CD4-positive, alpha-beta T cell (primary cell): ENCODE measurements around the gene ICAM2. TPM values are rescaled to one million over a fixed set of nuclear protein-coding genes. Genes with fewer than 3 reads are reported as not detected.

Source experiments
- ATAC-seq: fragments of 200-7000 bp; cut with Tn5 transposase; one replicate; pipeline ENCODE4 v1.10.0; 2022; ENCODE audit warnings: mild to moderate bottlenecking; ENCODE audit not compliant: poor library complexity
- CTCF ChIA-PET: fragments of 350-600 bp; sonication (Branson Sonifier 250); formaldehyde crosslinking; loops from one replicate; lab custom pipeline; 2021; ENCODE audit warnings: antibody characterized with exemption, inconsistent platforms; lab: Charles Lee
- POLR2A ChIA-PET: fragments of 350-600 bp; sonication (Branson Sonifier 250); formaldehyde crosslinking; loops from one replicate; lab custom pipeline; 2021; ENCODE audit warnings: antibody characterized with exemption, inconsistent platforms; lab: Charles Lee
- DNase-seq, 14 experiments: peaks; one replicate each; pipeline ENCODE4 v3.0.0-alpha.2; 2013 to 2020; ENCODE audit warnings: mixed read lengths in 2 of 14
- H3K27ac ChIP-seq, 2 donors: one replicate each; pipeline versions ENCODE4 v1.5.1 to v1.7.0; 2013; ENCODE audit warnings: low read length in 2 of 2, low read depth in 1 of 2, mild to moderate bottlenecking in 1 of 2
- H3K27me3 ChIP-seq, 2 experiments: 1 replicate in 1 of 2; 2 replicates in 1 of 2; pipeline versions ENCODE4 v1.6.1 to v1.7.0; 2013; ENCODE audit warnings: low read length in 2 of 2, control low read depth in 1 of 2, mild to moderate bottlenecking in 1 of 2, moderate library complexity in 1 of 2; ENCODE audit not compliant: insufficient read depth in 2 of 2, control insufficient read depth in 1 of 2
- H3K36me3 ChIP-seq: one replicate; pipeline ENCODE4 v1.6.1; 2013; ENCODE audit warnings: low read length, control low read depth; ENCODE audit not compliant: insufficient read depth
- H3K4me1 ChIP-seq: one replicate; pipeline ENCODE4 v1.6.1; 2013; ENCODE audit warnings: low read length, control low read depth; ENCODE audit not compliant: insufficient read depth
- H3K4me3 ChIP-seq: one replicate; pipeline ENCODE4 v1.5.1; 2013; ENCODE audit warnings: mild to moderate bottlenecking, low read length, moderate library complexity
- H3K9me3 ChIP-seq, 2 experiments: 1 replicate in 1 of 2; 2 replicates in 1 of 2; pipeline versions ENCODE4 v1.6.1 to v1.7.0; 2013; ENCODE audit warnings: low read length in 2 of 2, mild to moderate bottlenecking in 2 of 2, control low read depth in 1 of 2, moderate library complexity in 1 of 2; ENCODE audit not compliant: control insufficient read depth in 1 of 2, insufficient read depth in 1 of 2
- H3K27ac Mint-ChIP-seq: one replicate; pipeline ENCODE4 v1.8.0; 2020; ENCODE audit warnings: mixed read lengths
- H3K27me3 Mint-ChIP-seq: one replicate; pipeline ENCODE4 v1.8.0; 2021; ENCODE audit warnings: mixed read lengths
- H3K36me3 Mint-ChIP-seq: one replicate; pipeline ENCODE4 v1.8.0; 2021; ENCODE audit warnings: low read depth, mixed read lengths
- H3K4me1 Mint-ChIP-seq: one replicate; pipeline ENCODE4 v1.8.0; 2021; ENCODE audit warnings: low read depth, mixed read lengths
- H3K4me3 Mint-ChIP-seq: one replicate; pipeline ENCODE4 v1.8.0; 2020; ENCODE audit warnings: mild to moderate bottlenecking, mixed read lengths
- H3K9me3 Mint-ChIP-seq: one replicate; pipeline ENCODE4 v1.8.0; 2020; ENCODE audit warnings: mixed read lengths
- intact Hi-C, 2 experiments: fragments of 100-400 bp; cut with DNase I in 1 of 2; cut with micrococcal nuclease in 1 of 2; formaldehyde crosslinking; loops; one replicate each; pipeline versions ENCODE4 v1.15.1 to v1.9.0; 2023 to 2025; cut with DNase I, micrococcal nuclease
- total RNA-seq, 174 experiments: library from RNA in 2 of 174; stranded (reverse) in 2 of 174; gene quantifications; one replicate each; pipeline ENCODE4 v1.2.3 and lab custom pipeline; 2021 to 2026
- TF ChIP-seq, protein P1 (sequence below): fragments of 200-600 bp; IDR thresholded peaks from one replicate; pipeline ENCODE4 v1.8.0; 2022; ENCODE audit warnings: antibody characterized with exemption, mild to moderate bottlenecking

ICAM2 gene
- total RNA-seq, 2 experiments from 2014 or later = 50.6 to 54.7 TPM

DNA sequence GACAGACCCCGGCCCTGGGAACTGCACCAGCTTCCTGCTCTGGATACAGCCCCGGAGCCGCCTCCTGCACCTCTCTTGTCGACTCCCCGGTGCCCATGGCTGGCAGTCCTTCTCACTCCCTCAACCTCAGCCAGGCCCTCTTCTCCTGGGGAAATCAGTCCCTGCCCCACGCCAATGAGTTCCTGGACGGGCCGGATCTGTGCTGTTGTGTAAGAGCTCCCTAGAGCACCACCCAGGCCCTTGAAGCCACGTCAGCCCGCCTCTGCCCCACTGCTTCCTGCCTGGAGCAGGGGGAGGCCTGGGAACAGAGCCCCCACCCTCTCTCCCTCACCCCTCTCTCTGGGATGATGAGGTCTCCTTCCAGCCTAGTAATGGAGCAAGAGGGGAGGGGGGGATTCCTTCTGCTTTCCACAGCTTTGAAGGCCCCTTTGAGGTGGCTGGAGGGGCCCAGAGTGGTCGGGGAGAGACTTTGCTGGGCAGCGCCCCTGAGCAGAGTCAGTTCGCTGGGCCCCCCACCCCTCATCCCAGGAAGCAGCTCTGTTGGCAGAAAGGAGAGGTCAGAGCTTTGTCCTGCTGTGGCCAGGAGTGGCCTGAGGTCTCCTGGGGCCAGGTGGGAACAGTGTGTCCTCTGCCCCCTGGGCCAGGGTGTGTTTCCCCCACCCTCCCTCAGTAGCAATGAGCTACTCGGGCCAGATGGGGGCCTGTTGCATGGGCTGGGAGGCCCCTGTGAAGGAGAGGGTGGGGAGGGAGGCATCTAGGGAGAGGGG is 18.5 kb downstream of the ICAM2 start:
- Mint-ChIP-seq H3K27ac (peak overlapping the region; percentile 12), H3K4me1 (peaks cover 41% of the 10 kb centered on the region), H3K36me3 (peaks cover 54% of the 10 kb centered on the region), H3K27me3 (no peaks in the 10 kb centered on the region), H3K4me3 (no peak overlapping the region), H3K9me3 (no peaks in the 10 kb centered on the region)
- H3K4me3 ChIP-seq = no peak overlapping the region
- ChIA-PET CTCF (interaction anchor here (0.8 to 11.2 kb wide), 2 partner anchors 21 to 25 kb away, joined by 3 to 111 read pairs; no protein-coding TSS in a partner anchor), POLR2A (interaction anchor here (1.6 to 10.0 kb wide), 2 partner anchors 18 to 24 kb away, joined by 9 to 156 read pairs; partner anchors contain the start of gene ICAM2)
- H3K27me3 ChIP-seq = no peaks in the 10 kb centered on the region
- no peaks in the 10 kb centered on the region for H3K9me3 ChIP-seq
- ATAC-seq (no peak), DNase-seq (peak in 1 of 14 experiments; percentile 20)
- intact Hi-C loops = no loop called here
- peak overlapping the region in 1 of 2 donors; percentile 27 for H3K27ac ChIP-seq
- H3K36me3 ChIP-seq = peaks cover 54% of the 10 kb centered on the region
- H3K4me1 ChIP-seq = peaks cover 52% of the 10 kb centered on the region
- TF ChIP-seq, protein P1, sequence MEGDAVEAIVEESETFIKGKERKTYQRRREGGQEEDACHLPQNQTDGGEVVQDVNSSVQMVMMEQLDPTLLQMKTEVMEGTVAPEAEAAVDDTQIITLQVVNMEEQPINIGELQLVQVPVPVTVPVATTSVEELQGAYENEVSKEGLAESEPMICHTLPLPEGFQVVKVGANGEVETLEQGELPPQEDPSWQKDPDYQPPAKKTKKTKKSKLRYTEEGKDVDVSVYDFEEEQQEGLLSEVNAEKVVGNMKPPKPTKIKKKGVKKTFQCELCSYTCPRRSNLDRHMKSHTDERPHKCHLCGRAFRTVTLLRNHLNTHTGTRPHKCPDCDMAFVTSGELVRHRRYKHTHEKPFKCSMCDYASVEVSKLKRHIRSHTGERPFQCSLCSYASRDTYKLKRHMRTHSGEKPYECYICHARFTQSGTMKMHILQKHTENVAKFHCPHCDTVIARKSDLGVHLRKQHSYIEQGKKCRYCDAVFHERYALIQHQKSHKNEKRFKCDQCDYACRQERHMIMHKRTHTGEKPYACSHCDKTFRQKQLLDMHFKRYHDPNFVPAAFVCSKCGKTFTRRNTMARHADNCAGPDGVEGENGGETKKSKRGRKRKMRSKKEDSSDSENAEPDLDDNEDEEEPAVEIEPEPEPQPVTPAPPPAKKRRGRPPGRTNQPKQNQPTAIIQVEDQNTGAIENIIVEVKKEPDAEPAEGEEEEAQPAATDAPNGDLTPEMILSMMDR = no peak

DNA sequence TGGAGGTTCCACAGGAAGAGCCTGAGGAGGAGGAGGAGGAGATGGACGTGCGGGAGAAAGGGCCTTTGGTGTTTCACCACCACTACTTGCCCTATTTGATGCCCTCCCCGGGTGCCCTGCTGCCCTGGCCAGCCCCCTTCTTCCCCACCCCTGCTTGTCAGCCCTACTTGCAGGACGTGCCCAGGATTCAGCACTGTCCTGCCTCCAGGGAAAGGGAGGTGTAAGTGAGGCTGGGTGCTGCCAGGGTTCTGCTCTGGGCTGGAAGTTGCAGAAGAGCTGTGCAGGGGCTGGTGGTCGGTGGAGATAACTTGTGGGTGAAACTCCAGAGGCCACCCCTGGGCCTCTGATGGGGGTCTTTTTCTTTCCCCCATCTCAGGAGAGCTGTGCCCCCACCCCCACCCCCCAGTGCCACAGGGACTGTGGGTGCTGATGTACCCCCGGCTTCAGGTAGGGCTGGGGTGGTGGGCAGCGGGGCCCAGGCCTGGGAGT is 19.3 kb downstream of the ICAM2 start:
- intact Hi-C loops = no loop called here
- CTCF ChIA-PET = interaction anchor here (1.6 to 11.2 kb wide), 2 partner anchors 11 to 26 kb away, joined by 7 to 111 read pairs; no protein-coding TSS in a partner anchor
- TF ChIP-seq, protein P1 = no peak
- H3K4me3 ChIP-seq = no peak overlapping the region
- H3K27ac ChIP-seq = peak overlapping the region in 1 of 2 donors; percentile 10
- Mint-ChIP-seq H3K36me3 (peaks cover 48% of the 10 kb centered on the region), H3K9me3 (no peaks in the 10 kb centered on the region), H3K4me1 (peaks cover 44% of the 10 kb centered on the region), H3K27me3 (no peaks in the 10 kb centered on the region), H3K4me3 (peak overlapping the region; percentile 91), H3K27ac (peak overlapping the region; percentile 61)
- H3K27me3 ChIP-seq = no peaks in the 10 kb centered on the region
- ATAC-seq (no peak), DNase-seq (peak in 1 of 14 experiments; percentile 18)
- peaks cover 44% of the 10 kb centered on the region for H3K4me1 ChIP-seq
- peaks cover 46% of the 10 kb centered on the region for H3K36me3 ChIP-seq
- no peaks in the 10 kb centered on the region for H3K9me3 ChIP-seq
- POLR2A ChIA-PET = interaction anchor here (1.6 to 10.0 kb wide), 2 partner anchors 18 to 25 kb away, joined by 9 to 156 read pairs; partner anchors contain the start of gene ICAM2

DNA sequence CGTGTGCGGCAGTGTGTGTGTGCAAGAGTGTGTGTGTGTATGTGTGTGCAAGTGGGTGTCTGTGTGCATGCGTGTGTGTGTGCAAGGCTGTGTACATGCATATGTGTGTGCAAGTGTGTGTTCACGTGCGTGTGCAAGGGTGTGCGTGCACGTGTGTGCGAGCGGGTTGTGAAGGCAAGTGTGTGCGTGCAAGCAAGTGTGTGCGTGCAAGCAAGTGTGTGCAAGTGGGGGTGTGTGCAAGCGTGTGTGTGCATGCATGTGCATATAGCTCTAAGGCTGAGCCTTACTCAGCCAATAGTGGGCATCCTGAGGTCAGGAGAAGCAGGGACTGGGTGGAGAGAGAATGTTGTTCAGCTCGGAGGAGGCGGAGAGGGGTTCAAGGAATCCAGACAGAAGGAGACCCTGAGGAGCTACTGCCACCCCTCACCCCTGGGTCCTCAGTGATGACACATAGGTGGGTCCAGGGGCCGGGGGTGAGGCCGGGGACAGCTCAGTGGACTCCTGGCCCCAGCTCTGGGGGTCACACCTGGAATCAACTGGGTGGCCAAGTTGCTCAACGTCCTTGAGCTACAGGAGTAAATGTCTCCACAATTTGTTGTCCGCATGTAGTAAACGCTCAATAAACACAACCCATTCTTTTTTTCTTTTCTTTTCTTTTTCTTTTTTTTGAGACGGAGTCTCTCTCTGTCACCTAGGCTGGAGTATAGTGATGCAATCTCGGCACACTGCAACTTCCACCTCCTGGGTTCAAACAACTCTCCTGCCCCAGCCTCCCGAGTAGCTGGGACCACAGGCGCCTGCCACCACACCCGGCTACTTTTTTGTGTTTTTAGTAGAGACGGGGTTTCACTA is 20.5 kb downstream of the ICAM2 start:
- ChIA-PET POLR2A (interaction anchor here (0.6 to 10.0 kb wide), 7 partner anchors 14 to 273 kb away, joined by 3 to 156 read pairs (median 3); partner anchors contain the start of gene ICAM2), CTCF (interaction anchor here (0.7 to 11.2 kb wide), 5 partner anchors 9 to 32 kb away, joined by 3 to 111 read pairs (median 5); partner anchors contain the start of gene ICAM2)
- no peak overlapping the region for H3K27ac ChIP-seq
- Mint-ChIP-seq H3K4me3 (peak overlapping the region; percentile 91), H3K9me3 (no peaks in the 10 kb centered on the region), H3K27ac (peak overlapping the region; percentile 61), H3K36me3 (peaks cover 38% of the 10 kb centered on the region), H3K27me3 (no peaks in the 10 kb centered on the region), H3K4me1 (peaks cover 44% of the 10 kb centered on the region)
- H3K27me3 ChIP-seq = no peaks in the 10 kb centered on the region
- peaks cover 36% of the 10 kb centered on the region for H3K4me1 ChIP-seq
- H3K36me3 ChIP-seq = peaks cover 33% of the 10 kb centered on the region
- no peaks in the 10 kb centered on the region for H3K9me3 ChIP-seq
- ATAC-seq (no peak), DNase-seq (peak in 1 of 14 experiments; percentile 35)
- TF ChIP-seq, protein P1 = no peak
- no peak overlapping the region for H3K4me3 ChIP-seq
- intact Hi-C loops = loop anchor here in 1 of 2 experiments (2.0 kb wide), 2 partner anchors 17 to 25 kb away; no protein-coding TSS in a partner anchor
